ENCODE data around the gene GFM1. TPM values are rescaled to one million over a fixed set of nuclear protein-coding genes. Genes with fewer than 3 reads are reported as not detected.
"Not testable (repeated sequence)": the region's sequence is repeated elsewhere in the genome, so short reads cannot be mapped to it uniquely, and the experiment has no call there.

The GFM1 gene
- total RNA-seq, 1 donor from 2014 or later: 47.2 TPM

GRCh38 chr3:158672215-158673176, 28.2 kb downstream of the GFM1 start, which contains the start of gene LXN:
TSS of gene LXN (minus strand) at chr3:158672648. CDS start at chr3:158672478, 170 bp downstream.
- intact Hi-C loops (cut with micrococcal nuclease): loop anchor here (1.0 to 2.0 kb wide), 4 partner anchors 13 to 129 kb away; no protein-coding TSS in a partner anchor

- intact Hi-C loops (cut with micrococcal nuclease): no loop called here
Measured at GRCh38 chr3:158678687-158679086, 34.4 kb downstream of the GFM1 start.

- intact Hi-C loops (cut with micrococcal nuclease): no loop called here
Measured at GRCh38 chr3:158679547-158680000, 35.2 kb downstream of the GFM1 start.

- intact Hi-C loops (cut with micrococcal nuclease): no loop called here
Measured at GRCh38 chr3:158680861-158681260, 36.5 kb downstream of the GFM1 start.

GRCh38 chr3:158683230-158683962, 39.1 kb downstream of the GFM1 start:
- intact Hi-C loops (cut with micrococcal nuclease): no loop called here

DNA sequence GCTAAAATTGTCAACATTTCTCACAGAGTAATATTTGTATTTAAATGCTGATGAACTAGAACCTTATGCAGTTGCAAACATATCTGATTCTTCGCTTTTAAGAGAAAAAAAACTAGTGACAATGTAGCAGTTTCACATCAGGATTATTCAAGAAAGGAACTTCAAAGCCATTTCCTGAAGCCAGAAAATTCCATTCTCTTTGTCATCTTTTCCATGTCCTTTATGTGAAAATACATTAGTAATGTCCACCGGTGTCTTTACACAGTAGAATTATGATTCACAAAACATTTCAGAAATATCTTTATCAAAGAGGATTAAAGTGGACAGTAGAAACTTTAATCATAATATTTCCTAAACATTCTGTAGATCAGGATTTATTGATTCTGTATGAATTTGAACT, 40.8 kb downstream of the GFM1 start:
- intact Hi-C loops (cut with micrococcal nuclease): no loop called here

GRCh38 chr3:158693866-158694456, 49.6 kb downstream of the GFM1 start:
- intact Hi-C loops (cut with micrococcal nuclease): not testable (repeated sequence)

DNA sequence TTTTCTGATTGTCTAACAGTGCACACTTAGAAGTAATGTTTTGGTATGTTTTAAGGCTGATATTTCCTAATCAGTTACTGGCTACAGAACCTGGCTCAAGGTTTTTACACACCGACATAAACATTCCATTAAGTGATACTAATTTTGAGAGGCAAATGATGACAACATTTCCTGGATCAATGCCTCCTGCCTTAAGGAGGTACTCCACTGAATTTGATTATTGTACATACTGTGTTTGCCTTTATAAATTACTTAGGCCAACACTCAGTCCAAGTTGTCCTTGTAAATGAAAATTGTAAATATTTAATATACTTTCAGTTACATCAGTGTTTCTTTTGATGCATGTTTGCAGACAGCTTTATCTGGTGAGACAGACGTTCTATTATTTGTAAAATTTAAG, 52.3 kb downstream of the GFM1 start:
- intact Hi-C loops (cut with micrococcal nuclease): no loop called here

DNA sequence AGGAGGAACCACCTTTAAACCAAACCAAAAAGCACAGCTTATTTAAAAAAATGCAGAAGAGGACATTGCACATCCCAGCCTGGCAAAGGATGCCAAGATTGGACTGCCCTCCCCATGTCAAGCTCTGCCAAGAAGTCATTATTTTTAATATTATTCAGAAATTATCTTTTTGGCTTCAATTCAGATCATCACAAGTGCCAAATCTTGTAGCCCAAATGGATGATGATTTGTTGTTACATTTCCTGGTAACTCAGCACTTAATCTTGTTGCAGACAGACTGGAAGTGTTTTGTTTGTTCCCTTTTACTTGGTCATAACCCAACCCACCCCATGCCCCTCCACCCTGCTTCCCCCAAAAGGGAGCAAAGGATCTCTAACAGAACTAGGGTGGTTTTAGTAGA, 56.2 kb downstream of the GFM1 start:
- intact Hi-C loops (cut with micrococcal nuclease): no loop called here

GRCh38 chr3:158701420-158702065, 57.2 kb downstream of the GFM1 start:
- intact Hi-C loops (cut with micrococcal nuclease): no loop called here

DNA sequence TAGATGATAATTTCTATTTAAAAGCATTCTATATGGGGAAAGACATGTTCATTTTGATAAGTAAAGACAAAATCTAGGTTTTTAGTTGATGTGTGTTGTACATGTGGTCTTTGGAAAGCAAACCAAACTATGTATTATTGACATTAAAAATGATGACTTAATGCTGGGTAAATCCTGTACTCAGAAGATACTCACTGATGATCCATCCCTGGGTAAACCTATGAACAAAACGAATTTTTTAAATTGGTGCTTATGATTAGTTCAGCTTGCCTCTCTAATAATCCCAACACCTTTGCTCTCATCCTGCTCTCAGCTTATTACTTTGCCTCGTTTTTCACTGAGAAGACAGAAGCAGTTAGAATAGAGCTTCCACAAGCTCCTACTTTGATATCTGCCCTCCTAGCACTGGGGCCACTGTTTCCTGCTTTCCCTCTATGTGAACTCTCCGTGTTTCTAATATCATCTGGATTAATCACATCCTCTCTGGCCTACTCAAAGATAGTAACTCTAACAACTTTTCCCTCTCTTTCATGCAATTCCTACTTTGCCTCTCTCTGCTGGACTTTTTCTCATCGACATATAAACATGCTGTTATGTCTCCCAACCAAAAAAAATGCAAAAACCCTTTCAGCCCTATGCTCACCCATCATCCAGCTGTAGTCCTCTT, 58.6 kb downstream of the GFM1 start:
- intact Hi-C loops (cut with micrococcal nuclease): no loop called here

- intact Hi-C loops (cut with micrococcal nuclease): no loop called here
Measured at GRCh38 chr3:158703566-158703965, 59.2 kb downstream of the GFM1 start.

- intact Hi-C loops (cut with micrococcal nuclease): no loop called here
Measured at GRCh38 chr3:158709666-158710083, 65.3 kb downstream of the GFM1 start.

DNA sequence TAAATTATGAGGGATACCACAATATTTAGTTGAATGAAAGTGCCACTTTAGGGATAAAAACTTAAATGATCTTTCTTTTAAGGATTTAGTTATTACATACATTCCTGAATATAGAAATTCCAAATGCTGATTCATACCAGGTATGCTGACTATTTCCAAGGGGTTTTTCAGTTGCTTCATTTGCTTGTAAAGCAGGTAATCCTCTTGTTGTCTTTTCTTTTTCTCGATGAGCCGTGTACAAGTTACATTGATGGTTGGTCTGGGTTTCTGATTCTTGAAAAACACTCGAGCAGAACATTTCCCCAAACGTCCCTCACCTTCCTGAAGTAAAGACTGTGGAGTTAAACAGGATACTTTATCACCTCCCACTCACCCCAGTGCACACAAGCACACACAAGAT, 66.3 kb downstream of the GFM1 start:
- intact Hi-C loops (cut with micrococcal nuclease): no loop called here

DNA sequence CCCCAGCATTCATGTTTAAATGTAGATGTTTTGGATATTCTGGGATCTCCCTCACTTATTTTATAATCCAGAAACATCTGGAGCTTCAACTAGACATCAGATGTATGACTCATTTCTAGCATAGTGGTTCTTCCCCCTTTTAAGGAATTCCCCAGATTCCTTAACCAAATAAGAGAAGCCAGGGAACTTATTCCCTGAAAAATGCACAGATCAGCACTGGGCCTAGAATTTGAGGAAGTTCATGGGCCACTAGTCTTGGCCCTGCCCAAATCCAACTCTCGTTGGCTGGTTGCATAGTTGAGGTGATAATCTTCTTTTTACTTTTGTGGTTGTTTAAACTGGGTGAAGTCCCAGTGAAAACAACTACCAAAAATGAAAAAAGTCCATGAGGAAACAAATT, 67.6 kb downstream of the GFM1 start:
- intact Hi-C loops (cut with micrococcal nuclease): no loop called here

DNA sequence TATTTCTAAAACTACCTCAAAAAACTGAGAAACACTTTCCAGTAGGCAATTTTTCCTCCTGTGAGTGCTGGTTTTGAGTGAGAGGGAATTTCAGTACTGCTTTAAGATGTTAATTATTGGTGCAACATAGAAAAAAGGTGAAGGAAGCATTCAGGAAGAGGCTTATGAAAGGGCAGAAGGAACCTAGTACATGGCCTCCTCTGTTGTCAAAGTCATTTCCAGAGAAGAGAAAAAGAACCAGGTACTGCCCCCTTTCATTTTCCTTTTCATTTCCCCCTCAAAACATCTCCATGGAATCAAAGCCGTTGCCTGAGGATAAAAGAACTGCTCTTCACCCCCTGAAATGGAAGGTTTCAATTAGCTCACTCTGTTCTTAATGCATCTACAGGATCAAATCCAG, 68.1 kb downstream of the GFM1 start:
- intact Hi-C loops (cut with micrococcal nuclease): no loop called here

- intact Hi-C loops (cut with micrococcal nuclease): no loop called here
Measured at GRCh38 chr3:158713094-158713499, 68.8 kb downstream of the GFM1 start.

- intact Hi-C loops (cut with micrococcal nuclease): no loop called here
Measured at GRCh38 chr3:158717576-158717975, 73.2 kb downstream of the GFM1 start.

DNA sequence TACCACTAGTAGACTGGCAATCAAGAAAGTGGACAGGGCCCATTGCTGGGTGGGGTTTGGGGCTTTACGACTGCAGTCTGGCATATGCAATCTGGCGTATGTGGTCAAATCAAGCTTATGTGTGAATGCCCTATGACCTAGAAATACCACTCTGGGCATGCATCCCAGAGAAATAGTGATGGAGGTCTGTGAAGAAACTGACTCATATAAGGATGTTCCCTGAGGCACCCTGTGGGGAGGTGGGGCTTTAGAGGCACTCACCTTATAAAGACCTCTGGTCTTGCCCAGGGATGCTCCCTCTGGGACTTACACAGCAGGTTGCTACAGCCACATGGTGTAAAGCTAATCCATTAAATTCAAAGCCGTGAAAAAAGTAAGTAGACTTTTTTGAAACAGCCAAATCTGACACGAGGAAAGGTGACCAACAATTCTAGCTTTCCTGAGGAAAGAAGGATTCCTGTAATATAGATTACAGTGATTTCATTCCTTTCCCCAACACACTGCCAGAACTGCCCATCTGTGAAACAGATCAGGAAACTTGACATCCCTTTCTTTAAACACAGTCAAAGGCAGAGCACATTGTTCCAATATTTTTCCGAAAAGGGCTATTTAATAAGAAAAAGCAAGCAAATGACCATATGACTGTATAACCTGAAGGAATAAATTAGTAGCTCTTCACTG, 74.3 kb downstream of the GFM1 start:
- intact Hi-C loops (cut with micrococcal nuclease): no loop called here

DNA sequence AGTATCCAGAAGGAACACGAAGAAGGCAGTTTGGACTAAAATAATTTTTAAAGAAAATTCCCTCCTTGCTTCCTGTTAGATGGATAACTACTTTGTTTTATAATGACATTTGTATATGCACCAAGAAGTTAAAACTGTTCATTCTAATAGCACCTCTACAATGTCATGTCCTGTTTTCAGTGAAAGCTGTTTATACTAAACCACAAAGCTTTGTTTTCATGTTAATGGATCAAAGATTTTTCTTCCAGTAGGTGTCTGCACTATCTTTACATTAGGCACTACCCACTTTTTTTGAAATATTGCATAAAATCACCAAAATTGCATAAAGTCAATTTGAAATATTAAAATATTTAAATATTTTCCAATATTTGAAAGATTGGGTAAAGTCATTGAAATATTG, 77.8 kb downstream of the GFM1 start:
- intact Hi-C loops (cut with micrococcal nuclease): loop anchor here (2.0 kb wide), 1 partner anchor 49 kb away; the partner anchor contains the start of gene LXN

All from T-helper 2 cell treated with Interferon-gamma antibody and Interleukin-4, amounts not matched to agents 100 ng/mL and 5 ng/mL, for 36 hours (primary cell).